Measurements from ENCODE around the gene KIF16B. TPM values are rescaled to one million over a fixed set of nuclear protein-coding genes. Genes with fewer than 3 reads are reported as not detected.

KIF16B gene
- total and polyA plus RNA-seq, 2 of the 8 experiments (the other 6 are each of a cell fraction or from before 2014, with no cell fraction given) = 3.0 to 9.2 TPM

GRCh38 chr20:16551607-16552006 is 21.6 kb downstream of the KIF16B start:
- no peak overlapping the region for H3K9ac ChIP-seq (replicated peaks in 1 of 4; ENCODE audit: extremely low read depth in 1 of 4, low read depth in 3 of 4, low read length in 3 of 4)
- H2AK5ac ChIP-seq (ENCODE audit: low read depth, low read length) = no peak overlapping the region
- H3K27me3 ChIP-seq (replicated peaks in 1 of 4; ENCODE audit: control insufficient read depth in 3 of 4, extremely low read depth in 1 of 4, insufficient read depth in 3 of 4, low read length in 3 of 4) = no peaks in the 10 kb centered on the region
- no peak overlapping the region for H3K23ac ChIP-seq (ENCODE audit: insufficient read length)
- peaks cover 0 to 6% of the 10 kb centered on the region in 2 experiments; a peak in 1 of 4 replicates for H3K79me2 ChIP-seq (ENCODE audit: control insufficient read depth in 1 of 2, insufficient read depth in 2 of 2, low read length in 2 of 2)
- DNase-seq (ENCODE audit: low read depth in 1 of 2, low spot score in 2 of 2) (no peak), FAIRE-seq (no peak)
- CTCF ChIA-PET (ENCODE audit: partially characterized antibody) = interaction anchor here (0.8 to 1.3 kb wide), 3 partner anchors 12 to 148 kb away, joined by 3 to 5 read pairs (median 3); no protein-coding TSS in a partner anchor
- POLR2A ChIA-PET (ENCODE audit: partially characterized antibody) = no interaction called here
- no peak overlapping the region for H3K27ac ChIP-seq (ENCODE audit: low read depth, low read length)
- H2AFZ ChIP-seq (ENCODE audit: low read length) = no peak overlapping the region
- no peak overlapping the region for H3K4me2 ChIP-seq (ENCODE audit: insufficient read depth in 1 of 2, low read depth in 2 of 2, low read length in 2 of 2)
- peaks cover 13% of the 10 kb centered on the region for H3K79me1 ChIP-seq (ENCODE audit: low read depth, low read length)
- no peak overlapping the region for H4K5ac ChIP-seq (ENCODE audit: insufficient read length, low read depth, low read length)
- no peak overlapping the region for H2BK120ac ChIP-seq (replicated peaks; ENCODE audit: low read depth, low read length)
- H3K4me3 ChIP-seq (ENCODE audit: extremely low read depth in 1 of 4, insufficient read depth in 2 of 4, low read depth in 3 of 4, low read length in 4 of 4) = no peak overlapping the region
- no peaks in the 10 kb centered on the region for H3K4me1 ChIP-seq (replicated peaks in 1 of 4; ENCODE audit: control insufficient read depth in 3 of 4, insufficient read depth in 4 of 4, low read length in 3 of 4)
- no peak overlapping the region for H3K56ac ChIP-seq (replicated peaks; ENCODE audit: insufficient read length, low read depth, low read length)
- peaks cover 0 to 1% of the 10 kb centered on the region in 2 experiments for H4K20me1 ChIP-seq (replicated peaks in 1 of 2; ENCODE audit: control insufficient read depth in 1 of 2, insufficient read depth in 2 of 2, low read length in 2 of 2)
- H2BK5ac ChIP-seq (ENCODE audit: low read depth, low read length) = no peak overlapping the region
- H3K23me2 ChIP-seq (ENCODE audit: low read depth, low read length) = no peaks in the 10 kb centered on the region
- H3K36me3 ChIP-seq (ENCODE audit: control insufficient read depth in 2 of 4, insufficient read depth in 4 of 4, low read length in 3 of 4) = no peaks in the 10 kb centered on the region
- H2BK15ac ChIP-seq (ENCODE audit: low read length) = no peak overlapping the region
- H2BK20ac ChIP-seq (ENCODE audit: low read length) = no peak overlapping the region
- peaks cover 11 to 16% of the 10 kb centered on the region in 2 experiments; a peak in 3 of 4 replicates for H3K9me3 ChIP-seq (ENCODE audit: insufficient read depth in 2 of 2, low read depth in 1 of 2, low read length in 1 of 2)
- no peak overlapping the region for H3K14ac ChIP-seq (ENCODE audit: insufficient read length)
- no peak overlapping the region for H2BK12ac ChIP-seq (ENCODE audit: low read depth, low read length)
- WGBS, 2 experiments (ENCODE audit: extremely low coverage in 1 of 2, insufficient coverage in 1 of 2, insufficient read length in 1 of 2, insufficient replicate concordance in 2 of 2, low coverage in 1 of 2, low lambda C conversion rate in 2 of 2, missing lambda C conversion rate in 1 of 2) = 89% methylated on average over 5 of the region's 5 CpGs; no CpG with 5 or more reads in 1 of the 2 experiments
- H3K18ac ChIP-seq (ENCODE audit: extremely low read depth, low read length) = no peak overlapping the region
- H3K4ac ChIP-seq (replicated peaks; ENCODE audit: insufficient read length, low read depth, low read length) = no peak overlapping the region
- no peak overlapping the region for H4K8ac ChIP-seq (ENCODE audit: extremely low read depth, insufficient read depth, low read length)
- no peak overlapping the region for H4K91ac ChIP-seq (replicated peaks; ENCODE audit: insufficient read length, low read length)
- no peak for TF ChIP-seq RAD21 (IDR thresholded peaks at IDR 0.05 in 1 of 2, conservative IDR thresholded peaks at IDR 0.05 in 1 of 2; ENCODE audit: low read depth in 2 of 2, low read length in 2 of 2)
- no peak for TF ChIP-seq SAP30 (IDR thresholded peaks at IDR 0.05; ENCODE audit: insufficient read depth, insufficient replicate concordance, low read length)
- TF ChIP-seq CTCF (IDR thresholded peaks at IDR 0.05; ENCODE audit: control extremely low read depth in 1 of 3, insufficient read depth in 1 of 3, low read depth in 1 of 3, low read length in 3 of 3) = no peak
- no peak for TF ChIP-seq KDM1A (IDR thresholded peaks at IDR 0.05; ENCODE audit: borderline replicate concordance, low read length)
- no peak for TF ChIP-seq CTBP2 (IDR thresholded peaks at IDR 0.05; ENCODE audit: borderline replicate concordance, insufficient read depth, insufficient read length, low read length)
- no peak for TF ChIP-seq RFX5 (IDR thresholded peaks at IDR 0.05; ENCODE audit: borderline replicate concordance, low read depth, low read length)
- no peak for TF ChIP-seq KDM5A (IDR thresholded peaks at IDR 0.05; ENCODE audit: low read length)

All from H1 (cell line).